OCI-LY1 (cell line): ENCODE measurements around the gene FOXF2.

Experiments used
- H2AFZ ChIP-seq: fragments of 200-600 bp; sonication (generic), shearing (Covaris generic); 2 replicates; pipeline ENCODE4 v1.6.0; 2014; ENCODE audit warnings: antibody characterized with exemption, mild to moderate bottlenecking, low read length
- H3F3A ChIP-seq: fragments of 200-600 bp; sonication (generic), shearing (Covaris generic); 2 replicates; pipeline ENCODE4 v1.6.0; 2014; ENCODE audit warnings: mild to moderate bottlenecking, antibody characterized with exemption, low read length, moderate library complexity; ENCODE audit not compliant: insufficient read depth
- H3K27ac ChIP-seq: fragments of 200-600 bp; sonication (generic); 2 replicates; pipeline ENCODE4 v1.5.1; 2014; ENCODE audit warnings: low read length, mixed run types, mild to moderate bottlenecking, low read depth; ENCODE audit not compliant: poor library complexity, severe bottlenecking
- H3K27me3 ChIP-seq: fragments of 200-600 bp; sonication (generic); 2 replicates; pipeline ENCODE4 v1.6.0; 2014; ENCODE audit warnings: antibody characterized with exemption, mild to moderate bottlenecking, low read length, moderate library complexity; ENCODE audit not compliant: insufficient read depth
- H3K36me3 ChIP-seq: fragments of 200-600 bp; sonication (generic); 2 replicates; pipeline ENCODE4 v1.6.1; 2014; ENCODE audit warnings: mild to moderate bottlenecking, antibody characterized with exemption, low read length, moderate library complexity, mixed read lengths; ENCODE audit not compliant: insufficient read depth
- H3K4me1 ChIP-seq: fragments of 200-600 bp; sonication (generic); 2 replicates; pipeline ENCODE4 v1.5.1; 2014; ENCODE audit warnings: mild to moderate bottlenecking, low read length, moderate library complexity; ENCODE audit not compliant: insufficient read depth, severe bottlenecking
- H3K4me2 ChIP-seq: fragments of 200-600 bp; sonication (generic), shearing (Covaris generic); 2 replicates; pipeline ENCODE4 v1.6.1; 2014; ENCODE audit warnings: low read length
- H3K4me3 ChIP-seq: fragments of 200-600 bp; sonication (generic); 2 replicates; pipeline ENCODE4 v1.5.1; 2014; ENCODE audit warnings: low read length, low read depth, mild to moderate bottlenecking, mixed read lengths; ENCODE audit not compliant: poor library complexity, severe bottlenecking
- H3K79me2 ChIP-seq: fragments of 200-600 bp; shearing (Covaris generic); 2 replicates; pipeline ENCODE4 v1.6.1; 2016; ENCODE audit warnings: mixed run types, low read length, mixed read lengths; ENCODE audit not compliant: insufficient read depth
- H3K9ac ChIP-seq: fragments of 200-600 bp; sonication (generic), shearing (Covaris generic); 2 replicates; pipeline ENCODE4 v1.6.1; 2014; ENCODE audit warnings: mild to moderate bottlenecking, low read length, mixed read lengths
- H3K9me2 ChIP-seq: fragments of 200-600 bp; sonication (generic), shearing (Covaris generic); 2 replicates; pipeline ENCODE4 v1.6.1; 2014; ENCODE audit warnings: low read depth, mild to moderate bottlenecking, low read length, mixed read lengths
- H3K9me3 ChIP-seq: fragments of 200-600 bp; shearing (Covaris generic); 2 replicates; pipeline ENCODE4 v1.6.1; 2014; ENCODE audit warnings: low read length, mixed read lengths
- H4K20me1 ChIP-seq: fragments of 200-600 bp; sonication (generic), shearing (Covaris generic); 2 replicates; pipeline ENCODE4 v1.6.0; 2016; ENCODE audit warnings: mild to moderate bottlenecking, low read length; ENCODE audit not compliant: insufficient read depth
- EZH2 ChIP-seq: fragments of 200-600 bp; sonication (generic), shearing (Covaris generic); IDR thresholded peaks from 2 replicates; pipeline ENCODE4 v1.8.0; 2017; ENCODE audit warnings: borderline replicate concordance, mixed run types, mild to moderate bottlenecking, antibody characterized with exemption, low read length, moderate library complexity, mixed read lengths
- TF ChIP-seq, protein P1 (sequence below): fragments of 200-600 bp; sonication (generic), shearing (Covaris generic); IDR thresholded peaks from 2 replicates; pipeline ENCODE4 v1.5.1; 2017; ENCODE audit warnings: mild to moderate bottlenecking, antibody characterized with exemption, low read length, moderate library complexity, mixed read lengths

The FOXF2 gene

DNA sequence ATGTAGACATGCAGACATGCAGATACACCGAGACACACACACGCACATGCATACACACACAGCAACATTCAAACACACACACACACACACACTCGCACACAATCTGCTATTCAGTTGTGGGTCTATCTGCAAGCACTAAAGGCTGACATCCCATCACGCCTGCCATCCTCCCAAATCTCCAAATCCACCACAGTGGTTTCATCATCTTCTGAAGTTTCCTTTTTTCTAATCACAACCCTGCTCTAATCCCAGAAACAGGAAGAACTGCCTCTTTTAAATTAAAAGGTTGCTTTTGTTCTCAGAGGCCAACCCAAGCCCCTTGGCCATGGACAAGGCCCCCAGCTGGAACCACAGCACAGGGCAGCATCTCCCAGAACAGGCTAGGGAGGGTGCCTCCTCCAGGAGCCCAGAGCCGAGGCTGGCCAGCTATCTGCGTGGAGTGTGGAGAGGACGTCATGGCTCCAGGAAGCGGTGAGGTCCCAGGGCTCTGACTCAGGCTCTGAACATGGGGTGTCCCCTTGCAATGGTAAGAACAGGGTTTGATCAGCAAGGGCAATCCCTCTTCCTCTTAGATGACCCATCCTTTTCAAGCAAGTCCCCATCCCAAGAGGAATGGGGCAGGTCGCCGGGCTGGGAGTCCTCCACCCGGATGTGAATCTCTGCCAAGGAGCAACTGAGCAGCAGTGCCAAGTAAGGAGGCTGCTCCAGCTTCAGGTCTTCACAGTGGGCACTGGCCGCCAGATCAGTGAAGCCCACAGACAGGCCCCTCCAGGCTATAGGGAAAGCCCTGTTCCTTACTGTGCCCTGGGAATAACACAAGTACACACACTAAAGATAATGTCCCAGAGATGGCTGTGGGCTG, 14.7 kb downstream of the FOXF2 start:
- H3K9ac ChIP-seq = no peak overlapping the region
- no peaks in the 10 kb centered on the region for H3F3A ChIP-seq
- H3K9me2 ChIP-seq = no peaks in the 10 kb centered on the region
- no peaks in the 10 kb centered on the region for H3K36me3 ChIP-seq
- no peaks in the 10 kb centered on the region for H4K20me1 ChIP-seq
- no peak overlapping the region for H3K27ac ChIP-seq
- no peak overlapping the region for H2AFZ ChIP-seq
- no peaks in the 10 kb centered on the region for H3K27me3 ChIP-seq
- H3K4me3 ChIP-seq = no peak overlapping the region
- TF ChIP-seq, protein P1, sequence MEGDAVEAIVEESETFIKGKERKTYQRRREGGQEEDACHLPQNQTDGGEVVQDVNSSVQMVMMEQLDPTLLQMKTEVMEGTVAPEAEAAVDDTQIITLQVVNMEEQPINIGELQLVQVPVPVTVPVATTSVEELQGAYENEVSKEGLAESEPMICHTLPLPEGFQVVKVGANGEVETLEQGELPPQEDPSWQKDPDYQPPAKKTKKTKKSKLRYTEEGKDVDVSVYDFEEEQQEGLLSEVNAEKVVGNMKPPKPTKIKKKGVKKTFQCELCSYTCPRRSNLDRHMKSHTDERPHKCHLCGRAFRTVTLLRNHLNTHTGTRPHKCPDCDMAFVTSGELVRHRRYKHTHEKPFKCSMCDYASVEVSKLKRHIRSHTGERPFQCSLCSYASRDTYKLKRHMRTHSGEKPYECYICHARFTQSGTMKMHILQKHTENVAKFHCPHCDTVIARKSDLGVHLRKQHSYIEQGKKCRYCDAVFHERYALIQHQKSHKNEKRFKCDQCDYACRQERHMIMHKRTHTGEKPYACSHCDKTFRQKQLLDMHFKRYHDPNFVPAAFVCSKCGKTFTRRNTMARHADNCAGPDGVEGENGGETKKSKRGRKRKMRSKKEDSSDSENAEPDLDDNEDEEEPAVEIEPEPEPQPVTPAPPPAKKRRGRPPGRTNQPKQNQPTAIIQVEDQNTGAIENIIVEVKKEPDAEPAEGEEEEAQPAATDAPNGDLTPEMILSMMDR = no peak
- no peak for TF ChIP-seq EZH2
- H3K4me2 ChIP-seq = no peak overlapping the region
- H3K4me1 ChIP-seq = no peaks in the 10 kb centered on the region
- no peaks in the 10 kb centered on the region for H3K79me2 ChIP-seq
- H3K9me3 ChIP-seq = no peaks in the 10 kb centered on the region

DNA sequence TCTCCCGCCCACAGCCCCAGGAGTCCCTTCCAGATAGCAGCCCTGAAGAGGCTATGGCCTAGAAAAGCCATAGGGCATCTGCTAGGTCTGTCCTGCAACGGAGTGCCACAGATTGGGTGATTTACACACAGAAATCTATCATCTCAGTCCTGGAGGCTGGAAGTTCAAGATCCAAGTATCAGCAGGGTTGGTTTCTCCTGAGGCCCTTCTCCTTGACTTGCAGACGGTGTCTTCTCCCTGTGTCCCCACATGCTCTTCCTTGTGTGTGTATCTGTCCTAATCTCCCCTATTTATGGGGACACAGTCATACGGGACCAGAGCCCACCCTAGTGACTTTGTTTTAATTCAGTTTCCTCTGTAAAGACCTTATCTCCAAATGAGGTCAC, 15.3 kb downstream of the FOXF2 start:
- Histone ChIP-seq H3K9ac (no peak overlapping the region), H3K9me3 (no peaks in the 10 kb centered on the region), H4K20me1 (no peaks in the 10 kb centered on the region), H3K4me2 (no peak overlapping the region), H3K4me1 (no peaks in the 10 kb centered on the region), H3K79me2 (no peaks in the 10 kb centered on the region), H3F3A (no peaks in the 10 kb centered on the region), H3K9me2 (no peaks in the 10 kb centered on the region), H3K27me3 (no peaks in the 10 kb centered on the region), H3K27ac (no peak overlapping the region), H3K4me3 (no peak overlapping the region), H3K36me3 (no peaks in the 10 kb centered on the region), H2AFZ (no peak overlapping the region)
- TF ChIP-seq, protein P1 = no peak
- no peak for TF ChIP-seq EZH2

DNA sequence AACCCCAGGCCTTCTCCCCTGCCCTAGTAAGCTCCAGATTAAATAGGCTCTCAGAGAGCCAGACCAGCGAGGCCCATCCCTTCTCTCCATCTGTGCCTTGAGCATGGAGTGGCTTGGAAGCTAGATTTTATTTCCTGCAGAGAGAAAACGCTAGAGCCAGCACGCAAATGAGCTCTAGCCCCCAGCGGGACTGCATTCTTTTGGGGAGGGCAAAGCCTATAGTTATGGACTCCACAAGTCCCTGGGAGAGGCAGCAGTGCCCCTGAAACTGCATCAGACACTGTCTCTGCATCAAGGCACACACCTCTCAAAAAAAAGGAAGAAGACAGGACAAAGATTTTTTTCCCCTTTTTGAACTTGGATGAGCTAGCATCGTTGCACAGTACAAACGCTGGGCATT, 15.8 kb downstream of the FOXF2 start:
- no peak overlapping the region for H2AFZ ChIP-seq
- H3K9ac ChIP-seq = no peak overlapping the region
- no peaks in the 10 kb centered on the region for H3K27me3 ChIP-seq
- no peaks in the 10 kb centered on the region for H3K4me1 ChIP-seq
- no peaks in the 10 kb centered on the region for H3K79me2 ChIP-seq
- H3K4me3 ChIP-seq = no peak overlapping the region
- H4K20me1 ChIP-seq = no peaks in the 10 kb centered on the region
- no peaks in the 10 kb centered on the region for H3K36me3 ChIP-seq
- no peak overlapping the region for H3K4me2 ChIP-seq
- H3K9me2 ChIP-seq = no peaks in the 10 kb centered on the region
- H3K27ac ChIP-seq = no peak overlapping the region
- TF ChIP-seq, protein P1 = no peak
- no peaks in the 10 kb centered on the region for H3K9me3 ChIP-seq
- H3F3A ChIP-seq = no peaks in the 10 kb centered on the region
